Measurements from ENCODE around the gene RASA3. TPM values are rescaled to one million over a fixed set of nuclear protein-coding genes. Genes with fewer than 3 reads are reported as not detected.

The RASA3 gene
- total RNA-seq, 1 donor from 2014 or later: 41.1 TPM

DNA sequence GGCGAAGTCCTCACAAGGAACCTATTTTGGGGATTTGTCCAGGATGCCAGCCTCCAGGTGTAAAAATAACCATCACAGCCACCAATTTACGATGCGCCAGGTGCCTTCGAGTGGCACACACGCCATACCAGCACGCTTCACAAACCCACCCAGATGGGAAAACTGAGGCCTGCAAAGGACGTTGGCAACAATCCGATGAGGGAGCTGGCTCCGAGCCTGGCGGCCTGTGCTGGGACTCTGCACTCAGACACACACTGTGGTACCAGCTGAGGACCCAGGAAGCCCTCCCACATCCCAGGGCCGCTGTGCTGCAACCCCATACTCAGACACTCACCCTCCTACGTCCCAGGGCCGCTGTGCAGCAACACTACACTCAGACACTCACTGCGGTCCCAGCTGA is 93.5 kb downstream of the RASA3 start:
- TF ChIP-seq, protein P1, sequence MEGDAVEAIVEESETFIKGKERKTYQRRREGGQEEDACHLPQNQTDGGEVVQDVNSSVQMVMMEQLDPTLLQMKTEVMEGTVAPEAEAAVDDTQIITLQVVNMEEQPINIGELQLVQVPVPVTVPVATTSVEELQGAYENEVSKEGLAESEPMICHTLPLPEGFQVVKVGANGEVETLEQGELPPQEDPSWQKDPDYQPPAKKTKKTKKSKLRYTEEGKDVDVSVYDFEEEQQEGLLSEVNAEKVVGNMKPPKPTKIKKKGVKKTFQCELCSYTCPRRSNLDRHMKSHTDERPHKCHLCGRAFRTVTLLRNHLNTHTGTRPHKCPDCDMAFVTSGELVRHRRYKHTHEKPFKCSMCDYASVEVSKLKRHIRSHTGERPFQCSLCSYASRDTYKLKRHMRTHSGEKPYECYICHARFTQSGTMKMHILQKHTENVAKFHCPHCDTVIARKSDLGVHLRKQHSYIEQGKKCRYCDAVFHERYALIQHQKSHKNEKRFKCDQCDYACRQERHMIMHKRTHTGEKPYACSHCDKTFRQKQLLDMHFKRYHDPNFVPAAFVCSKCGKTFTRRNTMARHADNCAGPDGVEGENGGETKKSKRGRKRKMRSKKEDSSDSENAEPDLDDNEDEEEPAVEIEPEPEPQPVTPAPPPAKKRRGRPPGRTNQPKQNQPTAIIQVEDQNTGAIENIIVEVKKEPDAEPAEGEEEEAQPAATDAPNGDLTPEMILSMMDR (IDR thresholded peaks at IDR 0.05; ENCODE audit: insufficient read depth, low read depth, low read length): no peak
- no peak for TF ChIP-seq EZH2 (IDR thresholded peaks at IDR 0.05; ENCODE audit: insufficient read depth, low read length)
- Mint-ChIP-seq H3K27me3 (ENCODE audit: low read depth, unreplicated experiment) (no peaks in the 10 kb centered on the region), H3K4me3 (ENCODE audit: unreplicated experiment) (no peak overlapping the region), H3K4me1 (ENCODE audit: low read depth, unreplicated experiment) (peaks cover 12% of the 10 kb centered on the region), H3K9me3 (ENCODE audit: unreplicated experiment) (peaks cover 1% of the 10 kb centered on the region), H3K27ac (ENCODE audit: unreplicated experiment) (no peak overlapping the region), H3K36me3 (ENCODE audit: low read depth, unreplicated experiment) (peaks cover 21% of the 10 kb centered on the region)
- Histone ChIP-seq H3K9ac (ENCODE audit: low read length) (no peak overlapping the region), H4K20me1 (ENCODE audit: insufficient read depth, low read length) (peaks cover 86% of the 10 kb centered on the region), H3K27me3 (ENCODE audit: insufficient read depth, low read length) (no peaks in the 10 kb centered on the region), H3K4me1 (ENCODE audit: insufficient read depth, low read length) (peaks cover 38% of the 10 kb centered on the region), H3K27ac (ENCODE audit: low read depth, low read length) (no peak overlapping the region), H2AFZ (ENCODE audit: low read depth, low read length) (no peak overlapping the region), H3K79me2 (ENCODE audit: insufficient read depth, low read length) (peaks cover 92% of the 10 kb centered on the region), H3K9me3 (ENCODE audit: insufficient read depth, low read depth, low read length) (no peaks in the 10 kb centered on the region), H3K4me2 (ENCODE audit: low read length) (no peak overlapping the region), H3K36me3 (ENCODE audit: insufficient read depth, low read length) (no peaks in the 10 kb centered on the region), H3K4me3 (ENCODE audit: insufficient read depth, low read depth, low read length) (no peak overlapping the region)
- DNase-seq (ENCODE audit: low read depth) (no peak), FAIRE-seq (no peak)

DNA sequence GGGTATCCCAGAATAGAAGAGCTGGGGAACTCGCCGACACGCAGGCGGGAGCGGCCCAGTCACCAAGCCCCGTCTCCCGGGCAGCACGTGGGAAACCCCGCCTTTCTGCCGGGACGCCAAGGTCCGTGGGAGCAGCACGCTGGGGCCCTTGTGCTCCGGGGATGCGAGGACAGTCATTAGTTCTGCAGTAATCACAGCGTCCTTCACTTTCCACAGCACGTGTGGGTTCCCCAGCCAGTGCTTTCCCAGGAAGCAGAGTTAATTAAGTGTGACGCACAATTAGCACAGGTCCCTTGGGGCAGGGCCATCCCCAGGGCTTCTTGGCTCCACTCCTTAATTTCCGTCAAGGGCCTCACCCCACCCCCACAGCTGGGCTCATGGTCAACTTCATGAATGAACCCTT is 94.2 kb downstream of the RASA3 start:
- Histone ChIP-seq H3K27me3 (ENCODE audit: insufficient read depth, low read length) (no peaks in the 10 kb centered on the region), H3K9ac (ENCODE audit: low read length) (no peak overlapping the region), H3K4me1 (ENCODE audit: insufficient read depth, low read length) (peaks cover 38% of the 10 kb centered on the region), H3K27ac (ENCODE audit: low read depth, low read length) (no peak overlapping the region), H3K4me3 (ENCODE audit: insufficient read depth, low read depth, low read length) (no peak overlapping the region), H4K20me1 (ENCODE audit: insufficient read depth, low read length) (peaks cover 90% of the 10 kb centered on the region), H2AFZ (ENCODE audit: low read depth, low read length) (no peak overlapping the region), H3K36me3 (ENCODE audit: insufficient read depth, low read length) (no peaks in the 10 kb centered on the region), H3K4me2 (ENCODE audit: low read length) (no peak overlapping the region), H3K79me2 (ENCODE audit: insufficient read depth, low read length) (peaks cover 93% of the 10 kb centered on the region), H3K9me3 (ENCODE audit: insufficient read depth, low read depth, low read length) (no peaks in the 10 kb centered on the region)
- TF ChIP-seq, protein P1 (IDR thresholded peaks at IDR 0.05; ENCODE audit: insufficient read depth, low read depth, low read length): no peak
- no peak for TF ChIP-seq EZH2 (IDR thresholded peaks at IDR 0.05; ENCODE audit: insufficient read depth, low read length)
- peaks cover 9% of the 10 kb centered on the region for H3K4me1 Mint-ChIP-seq (ENCODE audit: low read depth, unreplicated experiment)
- H3K27ac Mint-ChIP-seq (ENCODE audit: unreplicated experiment): no peak overlapping the region
- peaks cover 1% of the 10 kb centered on the region for H3K9me3 Mint-ChIP-seq (ENCODE audit: unreplicated experiment)
- H3K36me3 Mint-ChIP-seq (ENCODE audit: low read depth, unreplicated experiment): peaks cover 21% of the 10 kb centered on the region
- no peaks in the 10 kb centered on the region for H3K27me3 Mint-ChIP-seq (ENCODE audit: low read depth, unreplicated experiment)
- FAIRE-seq (no peak), DNase-seq (ENCODE audit: low read depth) (no peak)
- H3K4me3 Mint-ChIP-seq (ENCODE audit: unreplicated experiment): no peak overlapping the region

DNA sequence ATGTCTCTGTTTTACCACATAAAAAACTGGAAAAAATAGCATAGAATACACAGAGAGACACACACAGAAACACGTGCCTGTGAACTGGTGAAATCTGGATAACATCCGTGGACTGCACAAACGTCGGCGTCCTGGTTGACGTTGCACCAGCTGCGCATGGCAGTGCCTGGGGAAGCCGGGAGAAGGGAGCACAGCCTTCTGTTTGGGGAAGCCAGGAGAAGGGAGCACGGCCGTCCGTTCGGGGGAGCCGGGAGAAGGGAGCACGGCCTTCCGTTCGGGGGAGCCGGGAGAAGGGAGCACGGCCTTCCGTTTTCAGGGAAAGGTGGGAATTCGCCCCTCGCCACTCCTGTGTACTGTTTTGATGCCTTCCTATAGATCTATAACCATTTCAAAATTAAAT is 94.7 kb downstream of the RASA3 start:
- H4K20me1 ChIP-seq (ENCODE audit: insufficient read depth, low read length): peaks cover 90% of the 10 kb centered on the region
- no peak for FAIRE-seq
- H3K4me3 ChIP-seq (ENCODE audit: insufficient read depth, low read depth, low read length): no peak overlapping the region
- DNase-seq (ENCODE audit: low read depth): no peak
- no peak overlapping the region for H3K4me2 ChIP-seq (ENCODE audit: low read length)
- Mint-ChIP-seq H3K27ac (ENCODE audit: unreplicated experiment) (peak overlapping the region; percentile 50), H3K4me1 (ENCODE audit: low read depth, unreplicated experiment) (peaks cover 7% of the 10 kb centered on the region), H3K4me3 (ENCODE audit: unreplicated experiment) (no peak overlapping the region), H3K27me3 (ENCODE audit: low read depth, unreplicated experiment) (no peaks in the 10 kb centered on the region), H3K9me3 (ENCODE audit: unreplicated experiment) (peaks cover 1% of the 10 kb centered on the region), H3K36me3 (ENCODE audit: low read depth, unreplicated experiment) (peaks cover 20% of the 10 kb centered on the region)
- H3K4me1 ChIP-seq (ENCODE audit: insufficient read depth, low read length): peaks cover 38% of the 10 kb centered on the region
- peaks cover 93% of the 10 kb centered on the region for H3K79me2 ChIP-seq (ENCODE audit: insufficient read depth, low read length)
- H3K9me3 ChIP-seq (ENCODE audit: insufficient read depth, low read depth, low read length): no peaks in the 10 kb centered on the region
- H2AFZ ChIP-seq (ENCODE audit: low read depth, low read length): no peak overlapping the region
- no peaks in the 10 kb centered on the region for H3K36me3 ChIP-seq (ENCODE audit: insufficient read depth, low read length)
- no peak overlapping the region for H3K27ac ChIP-seq (ENCODE audit: low read depth, low read length)
- no peak overlapping the region for H3K9ac ChIP-seq (ENCODE audit: low read length)
- H3K27me3 ChIP-seq (ENCODE audit: insufficient read depth, low read length): no peaks in the 10 kb centered on the region
- no peak for TF ChIP-seq EZH2 (IDR thresholded peaks at IDR 0.05; ENCODE audit: insufficient read depth, low read length)
- TF ChIP-seq, protein P1 (IDR thresholded peaks at IDR 0.05; ENCODE audit: insufficient read depth, low read depth, low read length): no peak

Data from astrocyte (in vitro differentiated cells and primary cell).